GM18502 (cell line): Measurements from ENCODE around the gene CCDC60.
"Not testable (repeated sequence)": the region's sequence is repeated elsewhere in the genome, so short reads cannot be mapped to it uniquely, and the experiment has no call there.

ENCODE experiments used
- ATAC-seq: cut with Tn5 transposase; IDR thresholded peaks from one replicate; pipeline ENCODE4 v1.9.1; 2021; ENCODE audit warnings: mild to moderate bottlenecking; ENCODE audit not compliant: unreplicated experiment, poor library complexity

Gene CCDC60

GRCh38 chr12:119328111-119328510, 6.4 kb upstream of the CCDC60 start:
- no peak for ATAC-seq

DNA sequence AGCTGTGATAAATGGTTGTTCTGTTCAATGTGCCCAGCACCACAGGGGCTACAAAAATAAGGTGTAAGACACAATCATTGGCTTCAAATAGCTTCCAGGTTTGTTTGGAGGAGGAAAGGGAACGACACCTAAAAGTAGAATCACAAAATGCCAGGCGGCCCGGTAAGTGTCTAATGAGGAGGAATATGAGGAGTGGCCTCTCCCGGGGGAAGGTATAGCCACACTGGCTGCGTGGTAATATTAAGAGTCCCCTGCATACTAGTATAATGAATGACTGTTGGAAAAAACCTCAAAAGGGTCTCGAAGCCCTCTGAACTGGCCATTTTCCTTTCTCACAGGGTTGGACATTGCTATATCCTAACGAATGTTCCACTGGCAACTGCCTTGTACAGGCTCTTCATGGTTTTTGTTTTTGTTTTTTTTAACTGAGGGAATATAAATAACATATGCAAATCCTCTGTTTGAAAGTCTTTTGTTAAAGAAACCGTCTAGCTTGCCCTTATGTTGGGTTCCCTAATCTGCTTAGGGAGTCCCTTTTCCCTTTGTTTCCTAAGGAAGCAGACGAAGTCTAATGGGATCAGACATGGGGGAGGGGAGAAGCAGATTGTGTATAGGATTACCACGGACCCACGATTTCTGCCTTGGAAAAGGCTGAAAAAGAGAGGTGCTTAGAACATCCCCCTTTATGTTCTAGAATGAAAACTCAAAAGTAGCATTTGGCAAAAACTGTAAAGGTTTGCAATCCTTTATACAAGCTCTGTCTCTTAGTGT, 4.2 kb downstream of the CCDC60 start:
- ATAC-seq: no peak

DNA sequence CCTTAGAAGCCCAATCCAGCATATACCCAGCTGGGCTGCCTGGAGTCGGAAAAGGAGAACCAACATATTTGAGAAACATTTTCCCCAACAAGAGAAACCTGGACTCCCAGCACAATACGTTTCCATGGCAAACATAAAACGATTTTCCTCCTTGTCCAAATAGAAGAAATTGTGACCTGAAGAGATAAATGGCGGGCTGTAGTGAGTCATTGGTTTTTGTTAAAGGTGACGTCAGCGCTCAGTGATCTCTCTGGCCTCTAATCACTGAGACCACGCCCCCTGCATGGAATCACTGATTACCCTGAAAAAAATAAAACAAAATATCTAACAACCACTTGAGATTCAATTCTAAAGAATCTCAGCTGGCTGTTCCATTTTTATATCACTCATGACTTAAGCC, 6.0 kb downstream of the CCDC60 start:
- no peak for ATAC-seq

- no peak for ATAC-seq
Measured at GRCh38 chr12:119341020-119341419, 6.5 kb downstream of the CCDC60 start.

DNA sequence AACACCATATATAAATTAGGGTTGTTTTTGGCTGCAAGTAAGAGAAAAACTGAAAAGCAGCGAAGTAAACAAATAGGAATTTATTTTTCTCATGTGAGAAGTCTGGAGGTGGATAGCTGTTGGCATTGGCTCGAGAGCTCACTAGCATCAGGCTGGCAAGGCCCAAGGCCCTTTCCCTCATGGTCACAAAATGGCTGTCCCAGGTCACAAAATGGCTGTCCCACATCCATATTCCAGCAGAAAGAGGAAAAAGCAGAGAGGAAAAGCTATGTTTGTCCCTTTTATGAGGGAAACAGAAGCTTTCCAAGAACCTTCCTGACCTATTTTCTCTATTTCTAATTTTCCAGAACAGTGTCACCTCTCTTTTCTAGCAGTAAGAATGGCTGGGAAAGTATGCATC, 7.5 kb downstream of the CCDC60 start:
- ATAC-seq: no peak

- ATAC-seq: no peak
Measured at GRCh38 chr12:119343130-119343529, 8.6 kb downstream of the CCDC60 start.

DNA sequence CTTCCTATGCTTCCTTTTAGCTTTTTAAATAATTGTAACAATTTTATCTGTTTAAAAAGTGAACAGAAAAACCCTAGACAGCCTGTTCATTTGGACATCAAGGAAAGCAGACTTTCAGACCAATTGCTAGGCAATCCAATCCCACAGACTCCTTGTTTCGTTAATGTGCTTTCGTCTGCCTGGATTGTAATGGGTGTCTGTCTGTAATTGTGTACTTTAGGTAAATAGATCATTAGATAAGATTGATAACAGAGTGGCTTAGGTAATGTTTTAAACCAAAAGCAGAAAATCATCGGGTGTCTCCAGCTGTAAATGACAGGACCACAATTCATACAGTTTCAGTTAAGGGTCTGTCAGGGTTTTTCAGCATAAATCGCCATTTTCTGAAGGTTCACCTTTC, 19.6 kb downstream of the CCDC60 start:
- no peak for ATAC-seq

- ATAC-seq: not testable (repeated sequence)
Measured at GRCh38 chr12:119360366-119360765, 25.8 kb downstream of the CCDC60 start.

DNA sequence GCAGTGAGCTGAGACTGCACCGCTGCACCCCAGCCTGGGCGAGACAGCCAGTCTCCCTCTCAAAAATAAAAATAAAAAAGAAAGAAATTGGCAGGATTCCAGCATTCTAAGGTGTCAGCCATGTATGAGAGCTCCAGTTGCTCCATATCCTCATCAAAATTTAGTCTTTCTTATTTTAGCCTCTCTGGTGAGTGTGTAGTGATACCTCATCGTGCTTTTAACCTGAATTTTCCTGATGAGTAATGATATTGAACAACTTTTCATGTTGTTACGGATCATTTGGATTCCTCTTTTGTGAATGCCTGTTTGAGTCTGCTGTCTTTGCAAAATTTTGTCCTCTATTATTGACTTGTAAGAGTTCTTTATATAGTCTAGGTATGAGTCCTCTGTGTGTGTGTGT, 28.5 kb downstream of the CCDC60 start:
- ATAC-seq: no peak

- ATAC-seq: no peak
Measured at GRCh38 chr12:119363490-119363889, 29.0 kb downstream of the CCDC60 start.

DNA sequence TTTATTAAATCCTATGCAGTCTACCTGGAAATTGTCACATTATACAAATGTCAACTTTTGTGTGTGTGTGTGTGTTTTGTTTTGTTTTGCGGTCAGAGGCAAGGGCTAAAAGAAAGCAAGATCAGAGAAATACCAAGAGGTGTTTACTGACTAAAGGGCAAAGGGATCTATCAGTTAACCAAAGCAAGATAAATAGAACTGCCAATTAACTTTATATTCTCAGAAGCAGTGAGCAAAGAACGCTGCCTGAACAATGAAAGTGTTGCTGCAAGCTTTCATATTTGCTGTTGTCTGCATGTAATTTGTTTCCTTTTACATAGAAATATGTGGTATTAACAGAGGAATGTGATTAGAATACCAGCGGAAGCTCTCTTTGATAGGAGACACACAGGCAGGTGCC, 30.9 kb downstream of the CCDC60 start:
- no peak for ATAC-seq

DNA sequence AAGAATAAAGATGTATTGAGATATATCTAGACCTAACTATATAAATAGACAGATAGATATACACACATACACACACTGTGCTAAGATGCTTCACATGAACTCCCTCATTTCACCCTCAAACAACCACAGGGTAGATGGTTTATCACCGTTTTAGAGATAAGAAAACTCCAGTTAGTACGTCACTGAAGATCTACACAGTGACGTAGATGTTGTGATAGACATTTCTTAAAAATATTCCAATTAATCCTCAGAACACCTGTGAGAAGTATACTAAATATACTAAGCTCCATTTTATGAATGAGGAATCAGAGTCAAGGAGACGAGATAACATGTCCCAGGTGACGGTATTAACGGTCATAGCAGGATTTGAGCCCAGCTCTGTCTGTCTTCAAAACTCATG, 31.5 kb downstream of the CCDC60 start:
- ATAC-seq: no peak

DNA sequence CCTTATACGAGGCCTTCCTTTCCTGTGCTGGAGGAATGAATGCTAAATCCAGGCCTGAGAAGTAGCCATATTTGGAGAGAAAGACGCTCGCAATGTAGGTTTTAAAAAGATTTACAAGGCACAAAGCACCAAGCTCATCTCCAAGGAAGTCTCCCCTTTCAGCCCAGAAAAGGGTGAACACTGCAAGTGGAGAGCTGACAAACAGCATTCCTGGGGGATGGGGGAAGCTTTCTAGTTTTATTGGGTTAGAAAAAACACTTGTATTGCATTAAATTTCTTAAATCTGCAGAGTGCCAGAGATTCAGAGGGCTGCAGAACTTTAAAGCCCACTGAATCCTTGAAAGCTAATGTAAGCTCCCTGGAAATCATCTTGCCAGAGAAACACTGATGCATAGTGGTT, 34.6 kb downstream of the CCDC60 start:
- no peak for ATAC-seq

- ATAC-seq: no peak
Measured at GRCh38 chr12:119369907-119370546, 35.5 kb downstream of the CCDC60 start.

DNA sequence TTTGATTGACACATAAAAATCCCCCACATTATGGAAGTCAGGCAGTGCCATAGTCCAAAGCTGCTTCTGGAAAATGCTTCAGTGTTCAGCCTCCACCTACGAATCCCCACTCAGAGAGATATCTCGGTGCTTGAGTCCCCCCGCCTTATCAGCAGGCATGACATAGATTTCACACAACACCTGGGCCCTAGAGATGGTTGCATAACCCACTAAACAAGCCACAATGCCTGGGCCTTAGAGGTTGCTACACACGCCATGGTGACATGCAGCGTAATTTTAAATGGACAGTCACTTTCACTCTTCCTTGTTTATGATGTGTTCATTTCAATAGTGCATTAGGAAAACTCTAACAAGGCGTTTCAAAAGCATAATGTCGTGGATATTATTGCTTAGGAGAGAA, 38.0 kb downstream of the CCDC60 start:
- no peak for ATAC-seq

DNA sequence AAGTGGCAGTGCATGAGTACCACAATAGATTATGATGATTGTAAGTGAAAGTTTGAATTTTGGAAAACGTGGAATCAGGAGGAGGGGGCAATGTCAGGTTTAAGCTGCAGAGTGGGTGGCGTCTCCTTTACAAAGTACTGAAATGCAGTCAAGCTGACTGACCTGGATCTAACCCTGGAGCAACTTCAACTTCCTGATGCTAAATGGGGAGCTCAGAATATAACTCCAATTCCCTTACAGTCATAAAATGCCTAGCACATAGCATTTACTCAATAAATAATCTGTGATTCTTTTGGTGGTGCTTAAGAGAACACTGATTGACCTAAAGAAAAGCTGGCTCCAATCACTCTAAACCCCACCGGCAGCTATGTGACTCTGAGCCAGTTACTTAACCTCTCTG, 38.5 kb downstream of the CCDC60 start:
- ATAC-seq: no peak

GRCh38 chr12:119373666-119374065, 39.1 kb downstream of the CCDC60 start:
- ATAC-seq: no peak

GRCh38 chr12:119374635-119375034, 40.1 kb downstream of the CCDC60 start:
- ATAC-seq: no peak

- peak; percentile 65 for ATAC-seq
Measured at GRCh38 chr12:119375075-119375882, 40.8 kb downstream of the CCDC60 start.

DNA sequence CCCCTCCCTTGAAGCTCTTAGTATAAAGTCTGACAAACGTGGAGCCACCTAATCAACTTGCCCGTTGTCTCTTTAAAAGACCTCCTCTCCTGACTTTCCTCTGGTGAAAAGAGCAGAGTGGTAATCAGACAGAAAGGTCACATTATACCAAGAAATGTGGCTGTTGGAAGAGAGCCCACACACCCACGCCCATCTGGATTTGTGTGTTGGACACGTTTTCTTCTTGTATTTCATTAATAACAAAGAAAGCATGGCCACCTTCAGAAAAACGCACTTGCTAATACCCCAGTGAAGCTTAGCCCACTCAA, 41.3 kb downstream of the CCDC60 start:
- no peak for ATAC-seq

DNA sequence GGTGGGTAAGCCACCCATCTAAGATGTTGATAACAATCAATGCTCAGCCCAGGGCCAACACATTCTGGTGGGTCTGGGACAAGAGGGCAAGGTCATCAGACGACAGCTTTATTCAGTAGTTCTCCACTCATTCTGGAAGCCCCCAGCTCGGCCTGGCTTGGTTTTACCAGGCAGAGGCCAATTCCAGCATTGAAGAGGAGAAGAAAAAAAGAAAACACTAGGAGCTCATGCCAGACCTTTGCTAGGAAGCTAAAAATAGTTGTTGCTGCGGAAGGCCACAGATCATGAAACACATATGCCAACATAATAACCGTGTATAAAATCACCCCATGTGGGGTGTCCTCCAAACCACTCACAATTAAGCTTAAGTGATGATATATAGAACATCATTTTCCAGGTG, 44.4 kb downstream of the CCDC60 start:
- ATAC-seq: no peak
